K562 (cell line): ENCODE data around the gene MRPL16. TPM values are rescaled to one million over a fixed set of nuclear protein-coding genes. Genes with fewer than 3 reads are reported as not detected.

Experiments
- C11orf30 ChIP-seq: fragments of 450-650 bp; IDR thresholded peaks from 2 replicates; pipeline ENCODE4 v1.6.1; 2016; ENCODE audit warnings: low read depth, mild to moderate bottlenecking
- CCNT2 ChIP-seq: IDR thresholded peaks from 2 replicates; pipeline ENCODE4 v1.6.1; 2011; ENCODE audit warnings: borderline replicate concordance, low read depth, mild to moderate bottlenecking, moderate library complexity, mixed read lengths, low read length; ENCODE audit not compliant: insufficient read length; ENCODE audit errors: extremely low read depth
- E2F1 ChIP-seq: sonication (generic); formaldehyde crosslinking; IDR thresholded peaks from 2 replicates; pipeline ENCODE4 v1.8.1; 2023; ENCODE audit warnings: mild to moderate bottlenecking, missing genetic modification reagents, moderate library complexity
- FOXP4 ChIP-seq: sonication (generic); formaldehyde crosslinking; IDR thresholded peaks from 2 replicates; pipeline ENCODE4 v1.8.0; 2022; ENCODE audit warnings: mild to moderate bottlenecking, missing genetic modification reagents, borderline replicate concordance
- HDAC8 ChIP-seq: fragments of 450-650 bp; IDR thresholded peaks from 2 replicates; pipeline ENCODE4 v1.6.1; 2016; ENCODE audit warnings: mild to moderate bottlenecking, missing genetic modification characterization, moderate library complexity, missing compliant biosample characterization
- HINFP ChIP-seq: fragments of 450-650 bp; conservative IDR thresholded peaks from 2 replicates; pipeline ENCODE4 v1.6.1; 2016; ENCODE audit warnings: missing genetic modification characterization, low read depth, mild to moderate bottlenecking, control low read depth, missing compliant biosample characterization
- NCOA1 ChIP-seq: fragments of 450-650 bp; IDR thresholded peaks from 2 replicates; pipeline ENCODE4 v1.6.1; 2016; ENCODE audit warnings: low read depth
- PKNOX1 ChIP-seq: fragments of 450-650 bp; IDR thresholded peaks from 2 replicates; pipeline ENCODE4 v1.6.1; 2016
- TCF15 ChIP-seq: fragments of 250-450 bp; sonication (Bioruptor Pico); IDR thresholded peaks from 2 replicates; pipeline ENCODE4 v1.8.0; 2022; ENCODE audit warnings: moderate library complexity, mild to moderate bottlenecking, inconsistent platforms
- TEAD1 ChIP-seq, 2 experiments: fragments of 450-650 bp in 1 of 2; sonication (generic) in 1 of 2; formaldehyde crosslinking; IDR thresholded peaks; 2 replicates each; pipeline versions ENCODE4 v1.4.0 to v1.8.0; 2020 to 2022; ENCODE audit warnings: mild to moderate bottlenecking in 2 of 2, missing genetic modification reagents in 1 of 2
- THRA ChIP-seq: fragments of 450-650 bp; IDR thresholded peaks from 2 replicates; pipeline ENCODE4 v1.6.1; 2017; ENCODE audit warnings: mild to moderate bottlenecking, moderate library complexity
- TRIM24 ChIP-seq, 2 experiments: fragments of 450-650 bp; IDR thresholded peaks; 2 replicates each; pipeline ENCODE4 v1.6.1; 2016
- UBTF ChIP-seq, 2 experiments: IDR thresholded peaks; 2 replicates each; pipeline ENCODE4 v1.6.1; 2012; ENCODE audit warnings: improper control_type of control experiment in 2 of 2, low read depth in 2 of 2, low read length in 2 of 2, borderline replicate concordance in 1 of 2
- XRCC4 ChIP-seq: IDR thresholded peaks from one replicate; pipeline ENCODE4 v1.6.1; 2011; ENCODE audit not compliant: insufficient read depth, insufficient read length; ENCODE audit errors: extremely low read depth
- polyA plus RNA-seq, 8 experiments: library from polyadenylated mRNA; depleted of rRNA in 4 of 8; stranded (reverse) in 5 of 8; unstranded in 3 of 8; fragments of >200 nt; fragmentation: Nextera tagmentation in 2 of 8; fragmentation: Illumina TruSeq in 1 of 8; extraction: Ambion mirVana in 2 of 8; extraction: Trizol in 1 of 8; gene quantifications; 2 replicates each; pipeline versions ENCODE4 v1.2.1 to v1.2.3, GENCODE V29; 2011 to 2014; ENCODE audit warnings: inconsistent platforms in 1 of 8, missing spikeins in 1 of 8
- total RNA-seq, 7 experiments: library from RNA; depleted of rRNA in 6 of 7; stranded (reverse); fragments of >200 nt in 6 of 7; fragmentation: Illumina TruSeq in 2 of 7; extraction: Trizol in 2 of 7; gene quantifications; 2 replicates each; pipeline versions ENCODE4 v1.2.1 to v1.2.3, GENCODE V29; 2011 to 2021; ENCODE audit warnings: low replicate concordance in 1 of 7

MRPL16 gene
- total and polyA plus RNA-seq, 9 of the 15 experiments (the other 6 are each of a cell fraction or from before 2014, with no cell fraction given): 63.3 to 209 (median 157) TPM

GRCh38 chr11:59810189-59810910 lies at the start of gene MRPL16 (continued):
- TF ChIP-seq E2F1 (CRISPR knock-in tag) (peak; percentile 65; the same call in 1 of the 2 replicates), THRA (no peak), FOXP4 (CRISPR knock-in tag) (0 out of 2 replicates have a peak, but pooled peaks have one; percentile 58), NCOA1 (peak; percentile 99), TEAD1 (CRISPR knock-in tag; IDR thresholded peaks at IDR 0.05) (peak; percentile 52 to 67; a peak in 3 of 4 replicates), HDAC8 (peak; percentile 32; the same call in 1 of the 2 replicates), HINFP (peak; percentile 92), XRCC4 (no peak), TRIM24 (IDR thresholded peaks at IDR 0.05) (peak in 1 of 2 experiments; percentile 100; a peak in 2 of 4 replicates), PKNOX1 (peak; percentile 89), CCNT2 (peak; percentile 84), TCF15 (CRISPR knock-in tag) (no peak), C11orf30 (peak; percentile 95), UBTF (IDR thresholded peaks at IDR 0.05; ENCODE audit: borderline replicate concordance in 1 of 2, low read depth in 2 of 2, low read length in 2 of 2) (peak; percentile 70 to 84; a peak in 2 of 4 replicates)
